Measurements from ENCODE around the gene LAMA2. TPM values are rescaled to one million over a fixed set of nuclear protein-coding genes. Genes with fewer than 3 reads are reported as not detected.

The LAMA2 gene
- total and polyA plus RNA-seq, 4 donors = 5.2 to 105 (median 45.9) TPM

DNA sequence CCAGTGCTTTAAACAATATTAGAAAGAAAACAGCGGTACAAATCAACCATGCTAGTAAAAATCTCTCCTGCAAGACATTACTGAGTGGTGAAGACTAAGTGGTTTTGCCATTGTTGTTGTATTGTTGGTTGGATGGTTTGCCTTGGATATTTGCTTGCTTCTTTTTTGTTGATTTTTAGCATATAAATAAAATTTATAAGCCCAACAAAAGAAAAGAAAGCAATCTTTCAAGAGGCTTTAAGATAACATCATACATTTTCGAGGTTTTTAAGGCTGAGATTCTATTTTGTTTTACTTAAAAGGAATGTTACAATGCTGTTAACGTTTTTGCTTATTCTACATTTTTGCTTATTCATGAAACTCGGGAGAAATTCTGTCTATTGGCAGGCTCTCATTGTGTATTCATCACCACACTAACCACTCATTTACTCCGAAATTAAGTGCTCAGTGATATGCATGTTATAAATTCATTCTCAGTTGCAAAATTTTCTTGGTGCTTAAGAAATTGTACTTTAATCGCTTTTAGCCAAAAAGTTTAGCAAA is 139.1 kb downstream of the LAMA2 start:
- Histone ChIP-seq H3K4me1 (ENCODE audit: control insufficient read depth in 5 of 5, insufficient read depth in 5 of 5, low read length in 5 of 5) (peaks cover 0 to 4% (median 0%) of the 10 kb centered on the region in 5 donors), H3K27ac (ENCODE audit: low read depth in 1 of 2, low read length in 1 of 2) (no peak overlapping the region), H3K4me3 (no peak overlapping the region), H3K36me3 (ENCODE audit: control insufficient read depth in 4 of 4, insufficient read depth in 4 of 4, low read length in 4 of 4) (peaks cover 0 to 6% (median 0%) of the 10 kb centered on the region in 4 donors), H3K9ac (ENCODE audit: insufficient read depth in 1 of 2, low read length in 2 of 2) (no peak overlapping the region), H3K27me3 (ENCODE audit: control insufficient read depth in 3 of 3, insufficient read depth in 3 of 3, low read length in 2 of 3) (no peaks in the 10 kb centered on the region), H3K9me3 (ENCODE audit: control insufficient read depth in 4 of 4, insufficient read depth in 3 of 4, low read length in 3 of 4) (no peaks in the 10 kb centered on the region)
- DNase-seq = peak in 2 of 3 donors; percentile 26 to 47
- TF ChIP-seq, protein P1, sequence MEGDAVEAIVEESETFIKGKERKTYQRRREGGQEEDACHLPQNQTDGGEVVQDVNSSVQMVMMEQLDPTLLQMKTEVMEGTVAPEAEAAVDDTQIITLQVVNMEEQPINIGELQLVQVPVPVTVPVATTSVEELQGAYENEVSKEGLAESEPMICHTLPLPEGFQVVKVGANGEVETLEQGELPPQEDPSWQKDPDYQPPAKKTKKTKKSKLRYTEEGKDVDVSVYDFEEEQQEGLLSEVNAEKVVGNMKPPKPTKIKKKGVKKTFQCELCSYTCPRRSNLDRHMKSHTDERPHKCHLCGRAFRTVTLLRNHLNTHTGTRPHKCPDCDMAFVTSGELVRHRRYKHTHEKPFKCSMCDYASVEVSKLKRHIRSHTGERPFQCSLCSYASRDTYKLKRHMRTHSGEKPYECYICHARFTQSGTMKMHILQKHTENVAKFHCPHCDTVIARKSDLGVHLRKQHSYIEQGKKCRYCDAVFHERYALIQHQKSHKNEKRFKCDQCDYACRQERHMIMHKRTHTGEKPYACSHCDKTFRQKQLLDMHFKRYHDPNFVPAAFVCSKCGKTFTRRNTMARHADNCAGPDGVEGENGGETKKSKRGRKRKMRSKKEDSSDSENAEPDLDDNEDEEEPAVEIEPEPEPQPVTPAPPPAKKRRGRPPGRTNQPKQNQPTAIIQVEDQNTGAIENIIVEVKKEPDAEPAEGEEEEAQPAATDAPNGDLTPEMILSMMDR (IDR thresholded peaks at IDR 0.05; ENCODE audit: control extremely low read depth, extremely low read depth) = no peak
- WGBS, 2 donors = 76 to 77% methylated on average over 6 of the region's 6 CpGs
- ATAC-seq (ENCODE audit: insufficient read depth, low FRiP score) = no peak

DNA sequence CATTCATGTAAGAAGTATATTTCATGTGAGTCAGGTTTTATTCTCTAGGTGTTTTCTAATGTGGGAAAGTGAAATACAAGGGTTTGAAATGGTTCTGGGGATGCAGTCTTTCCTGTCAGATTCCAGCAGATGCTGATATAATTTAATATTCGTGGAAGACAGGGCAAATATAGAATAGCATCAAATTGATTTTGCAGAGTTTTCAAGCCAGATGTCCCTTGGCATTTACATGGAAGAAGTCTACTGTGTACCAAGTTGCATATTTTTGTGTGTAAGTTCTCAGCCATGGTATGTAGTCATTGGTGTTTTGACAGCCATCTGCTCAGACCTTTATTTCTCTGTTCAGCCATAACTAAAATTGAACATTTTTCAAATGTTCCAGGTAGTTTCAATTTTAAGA is 143.7 kb downstream of the LAMA2 start:
- WGBS, 2 donors = 65 to 67% methylated on average over 1 of the region's 1 CpG

DNA sequence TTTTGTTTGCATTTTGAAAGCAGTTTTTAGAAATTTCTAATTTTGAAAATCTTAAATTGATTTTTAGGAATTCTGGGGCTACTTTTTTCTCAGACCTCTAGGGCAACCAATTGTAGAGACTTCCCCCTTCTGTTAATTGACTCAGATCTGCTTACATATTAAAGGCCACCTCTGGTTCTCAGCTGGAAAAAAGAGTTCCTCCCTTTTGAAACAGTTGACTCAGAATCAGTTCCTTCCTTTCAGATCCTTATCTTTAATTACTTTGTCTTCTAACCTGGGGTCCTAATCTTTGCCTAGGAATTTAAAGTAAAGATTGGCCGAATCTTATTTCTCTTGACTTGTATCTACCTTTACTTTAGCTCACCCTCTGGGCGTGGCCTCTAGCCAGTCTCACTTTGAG is 146.8 kb downstream of the LAMA2 start:
- H3K27me3 ChIP-seq (ENCODE audit: control insufficient read depth in 3 of 3, insufficient read depth in 3 of 3, low read length in 2 of 3) = no peaks in the 10 kb centered on the region
- H3K9me3 ChIP-seq (ENCODE audit: control insufficient read depth in 4 of 4, insufficient read depth in 3 of 4, low read length in 3 of 4) = no peaks in the 10 kb centered on the region
- peaks cover 0 to 29% (median 8%) of the 10 kb centered on the region in 5 donors for H3K4me1 ChIP-seq (ENCODE audit: control insufficient read depth in 5 of 5, insufficient read depth in 5 of 5, low read length in 5 of 5)
- H3K4me3 ChIP-seq = no peak overlapping the region
- 73 to 76% methylated on average over 2 of the region's 2 CpGs for WGBS, 2 donors
- no peaks in the 10 kb centered on the region for H3K36me3 ChIP-seq (ENCODE audit: control insufficient read depth in 4 of 4, insufficient read depth in 4 of 4, low read length in 4 of 4)
- ATAC-seq (ENCODE audit: insufficient read depth, low FRiP score) = no peak
- TF ChIP-seq, protein P1 (IDR thresholded peaks at IDR 0.05; ENCODE audit: control extremely low read depth, extremely low read depth) = no peak
- no peak overlapping the region for H3K9ac ChIP-seq (ENCODE audit: insufficient read depth in 1 of 2, low read length in 2 of 2)
- DNase-seq = no peak
- H3K27ac ChIP-seq (ENCODE audit: low read depth in 1 of 2, low read length in 1 of 2) = no peak overlapping the region

More for the DNA sequence above, 143.7 kb downstream of the LAMA2 start:
- Histone ChIP-seq H3K4me1 (ENCODE audit: control insufficient read depth in 5 of 5, insufficient read depth in 5 of 5, low read length in 5 of 5) (peaks cover 0 to 16% (median 8%) of the 10 kb centered on the region in 5 donors), H3K27me3 (ENCODE audit: control insufficient read depth in 3 of 3, insufficient read depth in 3 of 3, low read length in 2 of 3) (no peaks in the 10 kb centered on the region), H3K36me3 (ENCODE audit: control insufficient read depth in 4 of 4, insufficient read depth in 4 of 4, low read length in 4 of 4) (peaks cover 0 to 4% (median 0%) of the 10 kb centered on the region in 4 donors), H3K27ac (ENCODE audit: low read depth in 1 of 2, low read length in 1 of 2) (no peak overlapping the region), H3K4me3 (no peak overlapping the region), H3K9ac (ENCODE audit: insufficient read depth in 1 of 2, low read length in 2 of 2) (no peak overlapping the region), H3K9me3 (ENCODE audit: control insufficient read depth in 4 of 4, insufficient read depth in 3 of 4, low read length in 3 of 4) (no peaks in the 10 kb centered on the region)
- no peak for DNase-seq
- no peak for ATAC-seq (ENCODE audit: insufficient read depth, low FRiP score)
- TF ChIP-seq, protein P1 (IDR thresholded peaks at IDR 0.05; ENCODE audit: control extremely low read depth, extremely low read depth) = no peak

DNA sequence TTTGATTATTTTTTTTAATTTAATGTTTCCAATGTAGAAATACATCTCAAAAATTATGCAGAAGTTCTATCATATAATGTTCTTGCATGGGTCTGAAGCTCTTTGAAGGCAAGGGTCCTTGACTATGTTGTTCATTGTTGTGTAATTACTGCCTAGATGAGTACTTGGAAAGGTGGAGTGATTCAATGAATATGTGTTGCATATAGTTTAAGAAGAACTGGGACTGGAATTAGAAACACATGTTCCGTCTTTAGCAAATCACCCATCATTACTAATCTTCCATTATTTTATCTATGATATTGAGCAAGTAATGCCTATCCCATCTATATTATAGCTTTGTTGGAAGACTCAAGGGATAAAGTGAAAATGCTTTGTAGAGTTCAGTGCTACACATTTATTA is 147.3 kb downstream of the LAMA2 start:
- ATAC-seq (ENCODE audit: insufficient read depth, low FRiP score) (no peak), DNase-seq (no peak)
- Histone ChIP-seq H3K36me3 (ENCODE audit: control insufficient read depth in 4 of 4, insufficient read depth in 4 of 4, low read length in 4 of 4) (no peaks in the 10 kb centered on the region), H3K4me1 (ENCODE audit: control insufficient read depth in 5 of 5, insufficient read depth in 5 of 5, low read length in 5 of 5) (peaks cover 0 to 29% (median 8%) of the 10 kb centered on the region in 5 donors), H3K4me3 (no peak overlapping the region), H3K27me3 (ENCODE audit: control insufficient read depth in 3 of 3, insufficient read depth in 3 of 3, low read length in 2 of 3) (no peaks in the 10 kb centered on the region), H3K27ac (ENCODE audit: low read depth in 1 of 2, low read length in 1 of 2) (no peak overlapping the region), H3K9ac (ENCODE audit: insufficient read depth in 1 of 2, low read length in 2 of 2) (no peak overlapping the region), H3K9me3 (ENCODE audit: control insufficient read depth in 4 of 4, insufficient read depth in 3 of 4, low read length in 3 of 4) (no peaks in the 10 kb centered on the region)
- TF ChIP-seq, protein P1 (IDR thresholded peaks at IDR 0.05; ENCODE audit: control extremely low read depth, extremely low read depth) = no peak
- 93 to 96% methylated on average over 1 of the region's 1 CpG for WGBS, 2 donors
